Endometrial microvascular endothelial cells (primary cell): Measurements from ENCODE around the gene TP53BP2. TPM values are rescaled to one million over a fixed set of nuclear protein-coding genes. Genes with fewer than 3 reads are reported as not detected.
"Not testable (repeated sequence)": the region's sequence is repeated elsewhere in the genome, so short reads cannot be mapped to it uniquely, and the experiment has no call there.

ENCODE experiments used
- in situ Hi-C: cut with HindIII; loops from 2 replicates; pipeline ENCODE4 v1.10.0; 2017; ENCODE audit warnings: low sequenced_read_pairs, low pct_unique_long_range_greater_than_20kb; ENCODE audit errors: inconsistent ontology term
- total RNA-seq: library from RNA; depleted of rRNA; stranded (reverse); fragments of >200 nt; gene quantifications from one replicate; pipeline ENCODE4 v1.2.3, GENCODE V29; 2015; ENCODE audit errors: inconsistent ontology term

TP53BP2 gene
- total RNA-seq, 1 donor from 2014 or later, result 15.3 TPM

DNA sequence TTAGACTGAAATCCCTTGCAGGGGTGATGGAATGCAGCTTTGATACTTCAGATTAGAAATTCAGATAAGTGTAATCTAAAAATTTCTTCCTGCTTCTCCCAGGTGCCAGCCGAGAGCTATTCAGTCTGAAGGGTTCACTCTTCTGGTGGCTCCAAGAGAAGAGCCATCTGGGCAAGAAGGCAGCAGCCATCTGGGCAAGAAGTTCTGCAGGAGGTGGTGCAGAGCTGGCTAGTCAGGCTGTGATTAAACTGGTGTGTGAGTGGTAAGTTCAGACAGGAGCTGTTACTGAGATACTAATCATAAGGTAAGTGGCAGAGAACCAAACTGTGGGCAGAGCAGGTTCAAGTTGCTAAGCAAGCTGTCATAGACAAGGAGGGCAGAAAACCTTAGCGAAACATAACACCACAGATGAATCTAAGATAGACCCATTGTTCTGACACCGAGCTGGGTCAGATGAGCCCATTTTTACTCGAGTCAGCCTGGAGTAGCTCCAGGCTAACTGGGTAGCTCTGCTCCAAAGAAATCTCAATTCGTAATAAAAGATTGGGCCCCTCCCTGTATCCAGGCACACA is 14.4 kb upstream of the TP53BP2 start:
- in situ Hi-C loops, result no loop called here

DNA sequence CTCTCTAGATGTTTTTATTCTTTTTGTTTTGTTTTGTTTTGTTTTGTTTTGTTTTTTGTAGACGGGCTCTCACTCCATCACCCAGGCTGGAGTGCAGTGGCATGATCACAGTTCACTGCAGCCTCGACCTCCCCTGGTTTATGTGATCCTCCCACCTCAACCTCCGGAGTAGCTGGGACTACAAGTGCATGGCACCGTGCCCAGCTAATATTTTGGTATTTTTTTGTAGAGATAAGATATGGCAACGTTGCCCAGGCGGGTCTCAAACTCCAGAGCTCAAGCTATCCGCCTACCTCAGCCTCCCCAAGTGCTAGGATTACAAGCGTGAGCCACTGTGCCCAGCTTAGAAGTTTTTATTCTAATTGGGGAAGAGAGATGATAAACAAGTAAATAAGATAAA is 13.3 kb upstream of the TP53BP2 start:
- in situ Hi-C loops, result no loop called here

DNA sequence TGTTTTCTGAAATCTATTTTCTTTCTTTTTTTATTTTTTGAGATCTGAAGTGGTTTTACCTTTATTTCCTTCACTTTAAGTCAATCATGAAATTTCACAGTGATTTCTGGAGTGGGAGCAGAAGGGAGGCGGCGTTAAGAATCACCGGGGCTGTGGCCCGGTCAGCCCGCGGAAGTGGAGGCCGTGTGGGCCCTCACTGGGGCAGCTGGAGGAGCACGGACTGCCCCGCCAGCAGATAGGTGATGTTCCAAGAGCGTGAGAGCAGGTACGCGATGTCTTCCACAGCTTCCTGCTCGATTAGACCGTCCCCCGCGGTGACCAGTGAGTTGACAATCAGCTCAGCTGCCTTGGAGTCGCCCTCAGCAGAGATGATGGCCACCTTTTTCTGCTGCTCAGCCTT is 10.6 kb upstream of the TP53BP2 start:
- in situ Hi-C loops, result no loop called here

DNA sequence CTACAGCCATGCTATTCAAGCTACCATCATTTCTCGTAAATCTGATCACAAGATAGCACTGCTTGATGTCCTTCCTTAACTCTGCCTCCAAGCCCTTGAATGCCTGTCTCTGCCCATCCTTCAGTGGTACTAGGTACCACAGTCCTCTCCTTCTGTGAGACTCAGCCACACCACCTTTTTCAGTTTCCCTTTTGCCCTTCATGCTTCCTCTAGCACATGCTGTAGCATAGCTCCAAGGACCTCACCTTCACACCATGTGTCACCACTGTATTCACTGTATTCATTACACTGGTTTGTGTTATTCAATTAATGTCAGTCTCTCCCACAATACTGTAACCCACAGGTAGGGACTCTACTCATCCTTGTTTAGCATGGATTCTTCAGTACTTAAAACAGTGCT is 8.0 kb upstream of the TP53BP2 start:
- in situ Hi-C loops, result no loop called here

DNA sequence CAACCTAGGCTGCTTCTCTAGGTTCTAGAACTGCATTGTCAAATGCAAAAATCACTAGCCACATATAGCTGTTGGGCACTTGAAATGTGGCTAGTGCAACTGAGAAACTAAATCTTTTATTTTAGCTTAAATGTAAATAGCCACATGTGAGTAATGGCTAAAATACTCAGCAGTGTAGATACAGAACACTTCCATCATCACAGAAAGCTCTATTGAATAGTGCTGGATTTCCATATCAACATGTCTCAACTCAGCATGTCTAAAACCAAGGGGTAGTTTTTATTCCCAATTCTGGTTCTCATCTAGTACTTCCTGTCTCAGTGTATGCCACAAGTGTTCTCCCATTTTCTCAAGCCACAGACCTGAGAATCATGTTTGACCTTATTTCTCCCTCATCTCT is 7.5 kb upstream of the TP53BP2 start:
- in situ Hi-C loops, result no loop called here

DNA sequence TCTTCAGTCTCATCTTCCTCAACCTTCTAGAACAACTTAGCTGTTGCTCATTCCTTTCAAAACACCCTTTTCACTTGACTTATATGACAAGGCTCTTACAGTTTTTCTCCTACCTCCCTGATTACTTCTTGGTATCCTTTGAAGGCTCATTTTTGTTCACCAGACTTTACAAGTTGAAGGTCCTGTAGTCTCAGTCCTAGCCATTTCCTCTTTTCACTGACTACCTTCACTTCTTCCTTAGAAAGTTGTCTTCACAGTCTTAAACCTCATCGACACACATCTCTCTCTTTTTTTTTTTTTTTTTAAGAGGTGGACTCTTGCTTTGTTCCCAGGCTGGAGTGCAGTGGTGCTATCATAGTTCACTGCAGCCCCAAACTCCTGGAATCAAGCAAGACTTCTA is 6.6 kb upstream of the TP53BP2 start:
- in situ Hi-C loops, result no loop called here

DNA sequence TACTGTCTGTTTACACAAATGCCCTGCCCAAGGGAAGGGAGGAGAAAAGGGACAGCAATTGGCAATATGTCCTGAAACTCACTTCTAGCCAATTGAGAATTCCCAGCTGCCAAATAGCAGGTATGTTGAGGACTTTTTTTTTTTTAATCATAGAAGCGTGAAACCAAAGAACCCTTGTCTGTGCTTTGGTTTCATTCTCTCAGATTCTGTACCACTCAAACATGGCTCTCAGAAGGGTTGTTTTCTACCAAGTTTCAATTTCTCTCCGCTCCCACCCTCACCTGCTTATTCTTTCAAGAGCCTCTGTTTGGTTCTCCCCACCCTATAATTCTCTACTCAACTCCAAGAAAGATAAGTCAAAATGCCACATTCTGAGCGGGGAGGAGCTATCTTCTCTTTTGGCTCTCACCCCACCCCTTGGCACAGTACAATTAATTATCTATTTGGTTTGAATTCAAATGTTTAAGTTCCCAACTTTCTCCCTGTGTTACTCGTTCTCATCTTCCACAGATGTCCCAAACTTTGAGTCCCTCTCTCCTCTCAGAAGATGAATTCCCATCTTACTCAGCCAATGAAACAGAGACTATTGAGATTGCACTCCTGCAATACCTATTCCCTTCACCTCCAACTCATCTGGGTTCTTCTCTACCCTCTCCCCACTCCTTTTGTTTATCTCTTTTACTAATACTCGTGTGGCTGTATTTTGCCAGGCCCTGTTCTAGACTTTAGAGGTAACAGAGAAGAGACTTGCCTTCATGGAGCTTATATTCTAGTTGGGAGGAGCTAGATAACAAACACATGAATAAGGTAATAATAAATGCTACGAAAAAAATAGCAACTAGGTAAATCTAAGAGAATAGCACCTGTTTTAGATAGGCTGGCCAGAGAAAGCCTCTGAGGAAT is 3.9 kb upstream of the TP53BP2 start:
- in situ Hi-C loops, result no loop called here

DNA sequence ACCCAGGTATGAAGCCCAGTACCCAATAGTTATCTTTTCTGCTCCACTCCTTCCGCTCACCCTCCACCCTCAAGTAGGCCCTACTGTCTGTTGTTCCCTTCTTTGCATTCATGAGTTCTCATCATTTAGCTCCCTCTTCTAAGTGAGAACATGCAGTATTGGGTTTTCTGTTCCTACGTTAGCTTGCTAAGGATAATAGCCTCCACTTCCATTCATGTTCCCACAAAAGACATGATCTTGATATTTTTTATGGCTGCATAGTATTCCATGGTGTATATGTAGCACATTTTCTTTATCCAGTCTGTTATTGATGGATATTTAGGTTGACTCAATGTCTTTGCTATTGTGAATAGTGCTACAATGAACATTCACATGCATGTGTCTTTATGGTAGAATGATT is 2.8 kb upstream of the TP53BP2 start:
- in situ Hi-C loops, result no loop called here

DNA sequence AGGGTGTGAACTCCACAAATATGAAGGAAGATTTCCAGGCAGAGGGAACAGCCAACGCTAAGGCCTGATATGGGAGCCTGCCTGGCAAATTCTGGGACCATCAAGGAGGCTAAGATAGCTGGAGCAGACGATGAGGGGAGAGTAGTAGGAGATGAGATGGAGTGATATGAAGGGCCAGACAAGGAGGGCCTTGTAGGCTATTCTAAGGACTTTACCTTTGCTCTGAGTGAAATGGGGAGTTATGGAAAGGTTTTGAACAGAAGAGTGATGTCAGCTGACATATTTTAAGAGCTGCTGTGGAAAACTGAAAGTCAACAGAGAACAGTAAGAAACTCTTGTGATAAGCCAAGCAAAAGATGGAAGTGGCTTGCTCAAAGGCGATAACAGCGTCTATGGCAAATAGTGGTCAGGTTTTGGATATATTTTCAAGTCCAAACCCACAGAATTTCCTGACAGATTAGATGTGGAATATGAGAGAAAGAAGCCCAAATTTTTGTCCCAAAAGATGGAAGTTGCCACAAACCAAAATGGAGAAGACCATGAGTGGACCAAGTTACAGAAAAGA is 2.1 kb upstream of the TP53BP2 start:
- in situ Hi-C loops, result no loop called here

DNA sequence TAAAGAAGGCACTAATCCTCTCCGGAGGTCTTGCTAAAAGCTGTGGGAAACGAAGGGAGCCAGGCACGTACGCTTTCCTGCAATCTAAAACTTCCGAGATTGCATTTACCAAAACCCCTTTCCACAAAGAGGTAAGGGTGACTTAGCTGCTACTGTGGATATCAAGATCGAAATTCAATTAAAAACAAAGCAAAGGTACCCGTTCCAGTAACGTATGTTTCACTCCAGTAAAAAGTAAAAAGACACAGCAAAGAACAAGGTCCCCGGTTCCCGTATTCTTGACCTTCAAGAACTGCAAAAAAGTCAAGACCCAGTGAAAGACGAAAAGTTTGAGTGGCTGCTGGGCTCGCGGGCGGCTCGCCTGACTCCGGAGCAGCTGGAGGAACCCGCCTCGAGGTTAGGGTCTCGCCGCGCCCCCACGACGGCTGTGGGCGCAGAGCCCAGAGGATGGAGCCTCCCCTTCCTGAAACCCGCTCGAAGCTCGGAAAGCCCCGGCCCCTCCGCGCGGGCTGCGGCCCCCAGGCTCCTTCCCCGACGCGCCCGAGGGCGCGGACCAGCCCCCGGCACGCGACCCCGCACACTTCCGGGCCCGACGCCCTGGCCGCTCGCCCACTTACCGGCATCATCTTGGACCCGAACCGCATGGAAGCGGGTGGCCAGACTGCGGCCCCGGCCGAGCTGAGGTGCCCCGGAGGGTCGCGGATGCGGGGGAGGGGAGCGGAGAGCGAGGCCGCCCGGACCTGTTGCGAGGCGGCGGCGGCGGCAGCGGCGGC is 524 bp downstream of the TP53BP2 start:
- in situ Hi-C loops, result no loop called here

DNA sequence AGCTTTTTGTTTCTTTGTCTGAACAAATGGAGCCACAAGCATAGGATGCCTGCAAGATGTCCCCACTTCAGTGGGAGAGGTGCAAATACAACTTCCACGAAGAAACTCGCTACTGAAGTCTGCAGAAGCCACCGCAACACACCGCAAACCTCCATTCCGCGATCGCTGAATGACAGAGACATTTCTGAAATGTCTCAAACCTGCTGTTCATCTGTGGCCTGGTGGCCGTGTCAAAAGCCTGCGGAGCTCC is 1.0 kb downstream of the TP53BP2 start:
- in situ Hi-C loops, result no loop called here

DNA sequence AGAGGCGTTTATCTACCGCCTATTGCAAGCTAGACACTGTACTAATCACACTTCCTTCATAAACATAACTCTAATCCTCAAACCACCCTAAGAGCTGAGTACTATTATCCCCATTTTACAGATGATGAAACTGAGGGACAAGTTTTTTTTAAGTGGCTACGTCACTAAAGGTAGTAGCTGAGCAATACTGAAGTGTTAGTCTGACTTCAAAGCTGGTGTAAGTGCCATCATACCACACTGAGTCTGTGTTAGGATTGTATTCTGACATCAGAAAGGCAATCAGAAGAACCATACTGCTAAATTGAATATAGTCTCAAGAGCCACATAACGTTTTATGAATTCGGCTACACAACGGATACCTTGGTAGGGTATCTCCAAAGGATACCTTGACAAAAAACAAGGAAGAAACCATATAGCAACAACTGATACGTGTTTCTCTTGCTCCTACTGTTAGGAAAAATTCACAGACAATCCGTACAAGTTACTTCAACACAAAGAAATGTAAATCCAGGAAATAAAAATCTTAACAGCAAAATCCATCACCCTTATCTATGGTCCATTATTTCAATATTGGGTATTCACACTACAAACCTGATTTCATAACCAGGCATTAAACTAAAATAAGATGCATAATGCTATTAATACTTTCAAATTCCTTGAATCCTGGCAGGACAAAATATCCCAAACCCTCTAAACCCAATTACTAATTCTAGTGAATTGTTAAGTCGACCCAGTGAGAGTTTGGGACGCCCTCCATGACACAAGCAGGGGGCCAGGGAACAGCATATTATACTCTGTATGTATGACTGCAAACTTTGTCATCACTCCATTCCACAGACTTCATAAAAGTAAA is 1.6 kb downstream of the TP53BP2 start:
- in situ Hi-C loops, result no loop called here

DNA sequence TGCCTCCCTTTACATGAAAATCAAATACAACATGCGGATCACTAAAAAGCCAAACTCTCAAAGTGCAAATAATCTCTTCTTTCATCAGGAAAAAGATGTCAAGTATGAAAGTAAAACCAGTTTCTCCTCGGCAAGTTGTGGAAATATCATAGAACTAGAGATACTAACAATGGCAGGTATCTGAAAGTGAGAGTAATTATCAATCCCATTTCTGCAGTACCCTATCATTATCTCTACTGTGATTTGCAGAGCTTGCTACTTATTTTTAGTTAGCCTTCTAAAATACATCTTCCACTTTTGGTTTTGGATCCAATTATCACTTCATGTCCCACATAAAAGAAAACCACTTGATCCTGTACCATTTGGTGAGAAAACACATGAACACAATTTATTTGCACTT is 3.0 kb downstream of the TP53BP2 start:
- in situ Hi-C loops, result no loop called here

DNA sequence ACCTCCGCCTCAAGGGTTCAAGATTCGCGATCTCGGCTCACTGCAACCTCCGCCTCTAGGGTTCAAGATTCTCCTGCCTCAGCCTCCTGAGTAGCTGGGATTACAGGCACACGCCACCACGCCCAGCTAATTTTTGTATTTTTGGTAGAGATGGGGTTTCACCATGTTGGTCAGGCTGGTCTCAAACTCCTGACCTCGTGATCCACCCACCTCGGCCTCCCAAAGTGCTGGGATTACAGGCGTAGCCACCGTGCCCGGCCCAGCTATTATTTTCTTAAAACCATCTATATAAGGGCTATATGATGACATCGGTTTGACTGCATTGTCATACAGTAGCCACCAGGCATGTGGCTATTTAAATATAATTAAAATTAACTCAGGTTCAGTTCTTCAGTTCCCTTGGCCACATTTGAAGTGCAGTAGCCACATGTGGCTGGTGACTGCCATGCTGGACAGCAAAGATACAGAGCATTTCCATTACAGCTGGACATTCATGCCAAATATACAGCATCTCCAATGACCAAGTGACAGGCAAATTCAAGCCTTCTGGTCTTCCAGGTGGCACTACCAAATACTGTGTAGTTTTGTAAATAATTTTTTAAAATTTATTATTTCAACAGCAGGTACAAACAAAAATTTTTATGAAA is 3.6 kb downstream of the TP53BP2 start:
- in situ Hi-C loops, result not testable (repeated sequence)

DNA sequence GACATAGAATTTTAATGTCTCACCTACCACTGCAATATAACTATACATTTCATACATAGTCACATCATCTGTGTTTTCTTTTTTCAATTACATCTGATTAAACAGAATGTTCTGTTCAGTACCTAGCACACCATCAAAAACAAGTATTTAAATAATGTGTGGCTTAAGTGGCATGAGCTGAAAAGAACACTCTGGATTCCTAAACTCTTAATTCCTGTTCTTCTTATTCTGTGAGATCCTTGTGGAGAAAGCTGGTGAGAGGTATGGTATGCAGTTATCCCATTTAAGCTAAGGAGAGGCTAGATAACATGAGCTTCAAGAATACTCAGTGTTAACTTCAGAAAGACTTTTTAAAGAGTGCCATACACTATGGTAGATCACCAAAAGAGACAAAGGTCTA is 5.5 kb downstream of the TP53BP2 start:
- in situ Hi-C loops, result no loop called here

DNA sequence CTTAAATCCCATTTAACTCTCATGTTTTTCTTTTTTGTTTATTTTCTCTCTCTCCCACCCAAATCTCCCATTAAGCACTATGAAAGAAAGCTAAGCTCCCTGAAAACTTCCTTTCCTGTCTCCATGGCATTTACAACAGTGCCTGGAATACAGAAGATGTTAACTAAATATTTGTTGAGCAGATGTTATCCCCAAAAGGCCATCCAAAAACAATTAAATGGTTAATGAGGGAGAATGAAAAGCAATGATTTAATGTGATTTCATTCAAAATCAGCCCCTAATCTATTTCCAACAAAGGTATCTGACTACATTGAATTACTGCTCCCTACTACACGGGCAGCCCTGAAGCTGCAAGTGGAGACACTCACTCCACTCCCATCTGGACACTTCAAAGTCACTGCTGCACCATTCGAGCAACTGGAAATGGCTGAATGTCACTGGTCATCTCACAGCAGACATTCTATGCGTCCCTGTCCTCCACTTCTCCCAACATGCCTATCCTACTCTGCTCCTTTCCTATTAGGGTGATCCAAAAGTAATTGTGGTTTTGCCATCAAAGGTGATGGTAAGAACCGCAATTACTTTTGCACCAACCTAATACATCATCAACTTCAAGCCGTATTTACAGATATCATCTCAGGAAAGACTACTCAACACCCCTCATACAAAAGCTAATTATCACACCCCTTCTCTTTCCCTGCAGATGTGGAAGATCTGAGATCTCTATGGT is 7.5 kb downstream of the TP53BP2 start:
- in situ Hi-C loops, result no loop called here

DNA sequence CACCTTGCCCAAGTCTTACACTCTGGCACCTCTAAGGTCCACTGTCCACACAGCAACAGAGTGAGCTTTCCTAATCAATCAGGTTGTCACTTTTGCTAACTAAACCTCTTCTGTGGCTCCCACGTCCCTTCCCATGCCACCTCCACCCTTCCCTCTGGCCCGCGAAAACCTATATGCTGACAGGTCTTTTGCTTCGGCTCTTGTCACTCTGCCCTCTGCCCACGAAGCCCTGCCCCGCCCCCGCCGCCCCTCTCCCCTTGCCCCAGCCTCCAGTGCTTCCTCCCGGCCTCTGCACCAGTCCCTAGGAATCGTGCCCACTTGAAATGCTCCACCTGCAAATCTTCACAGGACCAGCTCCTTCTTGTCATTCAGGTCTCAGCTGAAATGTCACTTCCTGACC is 8.1 kb downstream of the TP53BP2 start:
- in situ Hi-C loops, result no loop called here

DNA sequence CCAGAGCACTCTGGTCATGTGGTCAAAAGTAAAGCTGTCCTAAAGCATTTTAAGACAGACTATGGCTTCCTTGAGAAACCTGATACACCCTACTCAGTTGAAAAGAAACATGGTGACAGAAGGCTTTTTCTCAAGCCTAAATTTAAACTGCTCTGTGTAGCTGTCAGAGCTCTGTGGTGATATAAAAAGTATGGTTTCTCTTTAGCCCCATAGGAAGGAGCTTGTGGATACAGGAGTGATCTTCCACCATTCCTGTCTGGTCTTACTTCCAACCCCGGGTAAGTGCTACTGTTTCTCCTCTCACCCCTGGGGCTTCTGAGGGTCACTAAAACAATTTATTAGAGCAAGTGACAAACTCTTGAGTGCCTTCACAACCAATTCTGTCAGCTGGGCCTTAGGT is 8.5 kb downstream of the TP53BP2 start:
- in situ Hi-C loops, result no loop called here
